GM19099 (cell line): ENCODE data around the gene RMND5A.

Source experiments
- POLR2A ChIP-seq: IDR thresholded peaks from 3 replicates; pipeline ENCODE4 v1.6.1; 2011; ENCODE audit warnings: low read depth; ENCODE audit not compliant: insufficient read length; ENCODE audit errors: extremely low read depth

The RMND5A gene

DNA sequence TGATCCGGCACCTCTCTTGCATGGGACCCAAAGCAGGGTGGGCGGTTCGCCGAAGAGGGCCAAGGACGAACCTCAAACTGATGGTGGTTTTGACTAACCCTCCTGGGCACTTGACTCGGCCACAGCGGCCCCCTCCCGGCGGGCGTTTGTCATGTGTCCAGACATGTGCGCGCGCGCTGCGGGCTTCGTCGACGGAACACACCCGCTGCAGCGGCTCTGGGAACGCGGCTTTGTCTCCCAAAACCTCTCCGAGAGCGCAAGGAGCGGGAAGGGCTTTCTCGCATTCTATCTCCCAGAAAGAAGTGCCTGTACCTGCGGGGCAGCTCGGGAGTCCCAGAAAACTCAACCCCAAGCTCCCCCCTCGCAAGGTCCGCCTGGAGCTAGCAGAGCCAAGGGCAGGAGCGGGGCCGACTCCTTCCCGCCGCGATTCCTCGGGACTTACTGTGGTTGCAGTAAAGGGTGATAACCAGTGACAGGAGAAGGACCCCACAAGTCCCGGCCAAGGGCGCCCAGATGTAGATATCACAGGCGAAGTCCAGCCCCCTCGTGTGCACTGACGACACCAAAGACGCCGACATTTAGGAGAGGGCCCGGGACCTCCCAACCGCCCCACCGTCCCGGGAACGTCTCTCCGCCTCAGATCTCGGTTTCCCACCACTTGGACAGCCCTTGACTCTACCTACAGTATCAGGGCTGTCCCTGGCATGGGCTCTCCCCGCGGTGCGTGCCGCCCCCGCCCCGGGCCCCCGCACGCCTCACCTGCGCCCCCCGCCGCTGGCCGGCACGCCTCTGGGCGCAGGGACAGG lies 69.0 kb downstream of the RMND5A start:
- TF ChIP-seq POLR2A: no peak

DNA sequence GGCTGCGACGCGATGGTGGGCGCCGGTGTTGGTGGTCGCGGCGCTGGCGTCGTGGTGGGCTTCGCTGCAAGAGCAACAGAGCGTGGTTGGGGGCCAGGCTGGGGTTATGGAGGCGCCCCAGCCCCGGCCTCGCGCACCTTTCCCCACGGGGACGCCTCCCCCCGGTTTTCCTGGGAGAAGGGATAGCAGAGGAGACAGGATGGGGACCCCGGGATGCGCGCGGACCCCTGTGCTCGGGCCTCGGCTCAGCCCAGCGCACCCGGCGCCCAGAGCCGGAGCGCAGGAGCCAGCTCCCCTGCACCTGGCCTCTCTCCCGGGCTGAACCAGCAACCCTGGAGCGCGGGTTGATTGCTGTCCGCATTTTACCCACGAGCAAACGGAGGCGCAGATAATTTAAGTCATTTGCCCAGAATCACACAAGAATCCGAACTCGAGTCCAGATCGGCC lies 69.6 kb downstream of the RMND5A start:
- no peak for TF ChIP-seq POLR2A

GRCh38 chr2:86790134-86790675 lies 70.1 kb downstream of the RMND5A start:
- TF ChIP-seq POLR2A: no peak

GRCh38 chr2:86790676-86791572 lies 70.8 kb downstream of the RMND5A start, which contains the start of gene CD8A:
TSS of gene CD8A (minus strand) at chr2:86790913. CDS start at chr2:86790825, 88 bp downstream.
- TF ChIP-seq POLR2A: no peak

DNA sequence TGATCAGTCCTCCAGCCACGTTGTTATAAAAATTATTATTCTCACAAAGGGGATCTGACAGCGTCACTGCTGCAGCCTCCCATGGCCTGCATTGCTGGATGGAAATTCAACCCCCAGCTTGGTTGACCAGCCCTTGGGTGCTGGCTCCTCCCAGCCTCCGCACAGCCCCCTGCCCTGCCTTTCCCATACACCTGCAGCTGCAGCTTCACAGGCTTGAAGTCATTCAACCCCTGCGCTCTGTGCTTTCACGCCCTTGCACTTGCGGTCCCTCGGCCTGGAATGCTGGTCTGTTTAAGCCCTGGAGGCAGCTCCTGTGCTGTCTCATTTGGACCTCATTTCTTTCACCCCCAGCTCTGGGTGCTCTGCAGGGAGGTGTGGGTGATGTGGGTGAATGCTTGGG lies 71.5 kb downstream of the RMND5A start:
- TF ChIP-seq POLR2A: no peak

GRCh38 chr2:86793752-86794151 lies 73.7 kb downstream of the RMND5A start:
- no peak for TF ChIP-seq POLR2A

- TF ChIP-seq POLR2A: no peak
Observed at GRCh38 chr2:86794861-86795260, 74.8 kb downstream of the RMND5A start.

DNA sequence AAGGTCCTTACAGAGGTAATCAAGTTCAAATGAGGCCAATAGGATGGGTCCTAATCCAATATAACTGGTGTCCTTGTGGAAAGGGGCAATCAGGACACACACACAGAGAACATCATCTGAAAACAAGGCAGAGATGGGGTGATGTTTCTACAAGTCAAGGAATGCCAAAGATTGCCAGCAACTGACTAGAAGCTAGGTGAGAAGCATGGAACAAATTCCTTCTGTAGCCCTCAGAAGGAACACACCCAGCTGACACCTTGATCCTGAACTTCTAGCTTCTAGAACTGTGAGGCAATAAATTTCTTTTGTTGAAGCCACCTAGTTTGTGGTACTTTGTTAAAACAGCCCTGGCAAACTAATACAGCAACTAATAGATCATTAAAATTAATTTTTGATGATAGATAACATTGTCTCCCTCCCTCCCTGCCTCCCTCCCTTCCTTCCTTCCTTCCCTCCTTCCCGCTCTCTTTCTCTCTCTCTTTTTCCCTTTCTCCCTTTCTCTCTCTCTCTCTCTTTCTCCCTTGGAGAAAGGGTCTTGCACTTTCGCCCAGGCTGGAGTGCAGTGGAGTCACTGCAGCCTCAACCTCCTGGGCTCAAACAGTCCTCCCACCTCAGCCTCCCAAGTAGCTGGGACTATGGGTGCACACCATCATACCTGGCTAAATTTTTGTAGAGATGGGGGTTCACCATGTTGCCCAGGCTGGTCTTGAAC lies 80.9 kb downstream of the RMND5A start:
- TF ChIP-seq POLR2A: no peak

DNA sequence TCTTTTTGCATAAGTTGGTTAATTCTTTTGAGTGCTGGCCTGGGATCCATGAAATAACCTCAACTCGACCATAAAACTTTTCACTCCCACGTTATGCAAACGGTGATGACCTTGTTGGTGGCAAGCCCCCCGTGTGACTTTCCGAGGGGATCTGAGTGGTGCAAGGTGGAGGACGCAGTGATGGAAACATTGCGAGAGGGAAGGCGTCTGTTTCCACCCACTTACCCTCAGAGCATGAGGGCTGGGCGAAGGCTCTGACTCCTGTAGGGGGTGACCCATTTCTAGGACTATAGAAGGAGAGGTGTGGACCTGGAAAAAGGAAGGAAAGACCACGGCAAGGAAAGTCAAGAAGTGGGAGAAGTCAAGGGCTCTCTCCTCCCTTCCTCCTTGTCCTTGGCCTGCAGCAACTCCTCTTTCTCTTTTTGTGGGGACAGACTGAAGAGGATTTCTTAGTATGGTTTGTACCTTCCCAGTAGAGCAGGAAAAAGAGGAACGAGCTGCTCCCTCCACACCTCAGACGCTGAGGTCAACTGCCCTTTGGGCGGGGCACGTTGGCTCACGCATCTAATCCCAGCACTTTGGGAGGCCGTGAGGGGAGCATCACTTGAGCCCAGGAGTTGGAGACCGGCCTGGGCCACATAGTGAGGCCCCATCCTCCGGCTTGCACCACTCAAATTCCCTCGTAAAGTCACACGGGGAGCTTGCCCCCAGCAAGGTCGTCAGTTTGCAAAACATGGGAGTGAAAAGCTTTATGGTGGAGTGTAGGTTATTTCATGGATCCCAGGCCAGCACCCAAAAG lies 86.2 kb downstream of the RMND5A start:
- TF ChIP-seq POLR2A: no peak

GRCh38 chr2:86807133-86807467 lies 87.0 kb downstream of the RMND5A start:
- no peak for TF ChIP-seq POLR2A

- TF ChIP-seq POLR2A: no peak
Observed at GRCh38 chr2:86807468-86808275, 87.6 kb downstream of the RMND5A start.

DNA sequence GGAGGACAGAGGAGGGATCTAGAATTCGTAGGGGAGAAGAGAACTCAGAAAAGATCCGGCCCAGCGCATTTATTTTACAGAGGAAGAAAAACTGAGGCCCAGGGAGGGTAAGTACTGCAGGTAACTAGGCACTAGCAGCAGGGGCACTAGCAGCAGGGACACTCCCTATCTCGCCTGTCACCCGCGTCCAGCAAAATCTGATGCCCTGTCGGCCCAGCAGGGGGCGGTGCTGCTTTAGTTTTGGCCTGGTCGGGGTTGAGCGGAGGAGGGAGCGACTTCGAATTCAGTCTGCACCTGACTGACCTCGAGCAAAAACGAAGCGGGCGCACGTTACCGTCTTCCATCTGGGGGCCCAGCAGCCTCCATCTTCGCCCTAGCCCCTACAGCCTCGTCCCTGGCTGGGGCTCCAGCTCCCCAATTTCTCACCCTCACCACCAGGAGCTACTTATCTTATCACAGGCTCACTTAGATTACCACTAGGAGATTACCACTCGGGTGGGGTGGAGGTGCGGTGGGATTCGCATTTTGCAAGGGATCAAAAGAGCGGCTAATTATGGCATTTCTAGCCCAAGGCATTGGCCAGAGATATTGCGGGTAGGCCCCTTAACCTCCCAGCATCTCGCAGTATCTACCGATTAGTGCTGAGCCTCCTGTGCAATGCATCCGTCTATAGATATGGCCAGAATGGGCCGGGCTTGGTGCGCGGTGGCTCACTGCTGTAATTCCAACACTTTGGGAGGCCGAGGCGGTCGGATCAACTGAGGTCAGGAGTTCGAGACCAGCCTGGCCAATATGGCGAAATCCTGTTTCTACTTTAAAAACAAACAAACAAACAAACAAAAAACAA lies 88.4 kb downstream of the RMND5A start:
- no peak for TF ChIP-seq POLR2A
